8988T (cell line): Measurements from ENCODE around the gene GJA8.
"Not testable (repeated sequence)": the region's sequence is repeated elsewhere in the genome, so short reads cannot be mapped to it uniquely, and the experiment has no call there.

Experiments used
- DNase-seq: peaks from one replicate; pipeline ENCODE4 v3.0.0; 2011

GJA8 gene

DNA sequence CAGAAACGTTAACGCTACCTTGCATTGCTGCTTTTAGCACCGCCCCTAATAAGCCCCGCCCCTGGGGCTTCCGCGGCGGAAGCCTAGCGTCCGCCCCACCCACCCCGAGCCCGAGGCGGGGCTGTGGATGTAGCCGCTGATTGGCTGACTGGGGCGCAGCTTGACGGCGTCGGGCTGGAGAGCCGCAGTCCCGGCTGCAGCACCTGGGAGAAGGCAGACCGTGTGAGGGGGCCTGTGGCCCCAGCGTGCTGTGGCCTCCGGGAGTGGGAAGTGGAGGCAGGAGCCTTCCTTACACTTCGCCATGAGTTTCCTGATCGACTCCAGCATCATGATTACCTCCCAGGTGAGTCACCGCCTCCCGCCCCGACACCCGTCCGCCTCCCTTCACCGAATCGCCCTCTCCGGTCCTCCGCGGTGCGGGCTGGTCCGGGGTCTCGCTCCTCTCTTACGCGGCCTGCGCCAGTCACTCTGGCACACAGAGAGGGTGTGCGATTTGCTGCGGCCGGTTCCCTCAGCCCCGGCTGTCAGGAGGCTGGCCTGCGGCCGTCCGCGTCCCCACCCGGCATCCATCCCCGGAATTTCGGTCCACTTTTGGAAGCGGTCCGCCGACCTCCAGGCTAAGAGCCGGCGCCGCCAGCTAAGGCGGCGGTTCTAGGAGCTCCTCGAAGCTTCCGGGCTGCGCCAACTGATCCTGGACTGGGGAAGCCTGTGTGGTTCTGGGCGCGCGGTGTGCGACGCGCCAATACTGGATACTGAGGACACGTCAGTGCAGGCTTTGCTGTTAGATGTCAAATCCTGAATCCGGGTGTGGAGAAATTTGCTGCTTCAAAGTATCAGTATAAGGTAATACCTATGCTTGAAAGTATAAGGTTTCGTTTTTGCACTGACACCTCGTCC, 25.9 kb downstream of the GJA8 start, which contains the start of gene GPR89B:
Gene GPR89B, plus strand, starts transcription at position 185 of the 897 bp plus-strand sequence. Its CDS starts 117 bp downstream, at position 302.
- peak; percentile 37 for DNase-seq

GRCh38 chr1:147931137-147931536, 28.5 kb downstream of the GJA8 start:
- not testable (repeated sequence) for DNase-seq

DNA sequence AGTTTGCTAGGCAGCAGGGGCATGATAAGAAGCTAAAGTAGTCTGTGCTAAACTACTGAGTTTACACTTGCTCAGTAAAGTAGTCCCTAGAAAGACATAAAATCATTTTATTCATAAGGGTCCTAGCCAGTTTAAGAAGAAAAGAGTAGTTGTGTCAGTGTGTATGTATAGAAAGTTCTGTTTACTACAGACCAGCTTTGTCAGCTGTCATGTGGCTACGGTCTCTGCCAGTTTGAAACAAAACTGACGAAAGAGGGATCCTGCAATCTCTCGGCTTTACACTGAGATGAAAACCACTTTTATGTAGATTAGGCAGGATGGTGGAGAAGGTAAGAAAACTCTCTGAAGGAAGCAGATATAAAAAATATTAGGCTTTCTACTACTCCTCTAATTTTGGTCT, 32.7 kb downstream of the GJA8 start:
- DNase-seq = not testable (repeated sequence)

GRCh38 chr1:147940456-147940855, 37.9 kb downstream of the GJA8 start:
- DNase-seq = not testable (repeated sequence)

- not testable (repeated sequence) for DNase-seq
These were observed 40.0 kb downstream of the GJA8 start for GRCh38 chr1:147942563-147942962.

- not testable (repeated sequence) for DNase-seq
These were observed 46.9 kb downstream of the GJA8 start for GRCh38 chr1:147949517-147949916.
